HFFc6 (cell line): ENCODE data around the gene PDE1A. TPM values are rescaled to one million over a fixed set of nuclear protein-coding genes. Genes with fewer than 3 reads are reported as not detected.
A peak's percentile ranks its signal among the peaks of the same experiment; 100 is the strongest.

ENCODE experiments used
- DNase-seq: peaks from one replicate; pipeline ENCODE4 v3.0.0-alpha.2; 2018
- H3K27ac Mint-ChIP-seq: 2 replicates; pipeline ENCODE4 v1.8.0; 2020; ENCODE audit warnings: mild to moderate bottlenecking, mixed read lengths
- H3K27me3 Mint-ChIP-seq: 2 replicates; pipeline ENCODE4 v1.8.0; 2021; ENCODE audit warnings: mild to moderate bottlenecking, moderate library complexity, mixed read lengths; ENCODE audit not compliant: insufficient read depth
- H3K36me3 Mint-ChIP-seq: 2 replicates; pipeline ENCODE4 v1.8.0; 2021; ENCODE audit warnings: low read depth, mixed read lengths
- H3K4me1 Mint-ChIP-seq: 2 replicates; pipeline ENCODE4 v1.8.0; 2020; ENCODE audit warnings: low read depth, mixed read lengths
- H3K4me3 Mint-ChIP-seq: 2 replicates; pipeline ENCODE4 v1.8.0; 2020; ENCODE audit warnings: mild to moderate bottlenecking, moderate library complexity, mixed read lengths
- H3K9me3 Mint-ChIP-seq: 2 replicates; pipeline ENCODE4 v1.8.0; 2020; ENCODE audit warnings: mild to moderate bottlenecking, mixed read lengths
- total RNA-seq, 6 experiments: library from RNA; stranded (reverse); fragmentation: NEBNext Ultra II Directional; extraction: Animal tissue kit (Norgen Biotek cat#: 25700); gene quantifications; 2 replicates in 1 of 6; 3 replicates in 5 of 6; pipeline ENCODE4 v1.2.3, GENCODE V29; 2021
- TF ChIP-seq, protein P1 (sequence below): fragments of 200-600 bp; sonication (generic); IDR thresholded peaks from 2 replicates; pipeline ENCODE4 v1.5.0; 2021; ENCODE audit warnings: antibody characterized with exemption, mild to moderate bottlenecking

PDE1A gene
- total RNA-seq, 6 experiments from 2014 or later = 2.7 to 8.0 (median 3.9) TPM

DNA sequence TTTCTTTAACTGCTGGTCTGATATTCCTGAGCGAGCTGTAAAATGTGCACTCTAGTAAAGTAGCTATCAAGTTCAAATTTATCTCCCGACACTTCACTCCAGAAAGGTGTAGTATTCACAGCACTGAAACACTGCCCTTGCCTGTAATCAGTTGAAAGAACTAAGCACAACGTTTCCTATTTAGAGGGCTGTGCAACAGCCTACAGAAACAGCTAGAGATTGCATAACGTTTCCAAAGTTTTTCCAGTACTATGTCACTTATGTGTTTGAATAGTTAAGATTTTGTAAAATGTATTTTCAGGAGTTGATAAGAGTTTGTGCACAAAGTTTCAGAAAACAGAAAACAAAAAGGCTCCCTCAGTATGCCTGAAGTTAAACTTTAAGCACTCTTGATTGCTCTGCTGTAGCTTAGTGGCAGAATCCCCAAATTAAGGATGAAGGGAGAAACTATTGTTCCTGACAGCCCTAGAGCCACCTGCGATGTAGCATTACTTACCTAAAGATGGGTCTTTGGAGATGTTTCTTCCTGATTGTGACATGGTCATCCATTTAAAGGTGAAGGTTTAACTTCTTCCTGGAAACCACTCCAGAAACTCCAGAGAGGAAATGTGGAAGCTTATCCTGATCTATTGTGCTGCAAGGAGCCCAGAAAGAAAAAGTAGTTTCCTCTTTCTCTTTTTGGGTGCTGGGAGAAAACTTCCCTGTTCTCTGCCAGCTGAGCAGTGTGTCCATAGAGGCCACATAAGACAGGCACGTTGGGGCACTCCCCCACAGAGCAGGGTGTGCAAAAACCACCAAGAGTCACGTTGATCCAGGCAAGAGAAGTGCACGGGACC is 536 bp downstream of the PDE1A start:
- no peaks in the 10 kb centered on the region; the same call in 1 of the 2 replicates for H3K27me3 Mint-ChIP-seq
- H3K4me3 Mint-ChIP-seq = peak overlapping the region; percentile 88
- H3K27ac Mint-ChIP-seq = peak overlapping the region; percentile 74
- DNase-seq = peak; percentile 14
- peaks cover 4% of the 10 kb centered on the region; the same call in 1 of the 2 replicates for H3K36me3 Mint-ChIP-seq
- H3K4me1 Mint-ChIP-seq = peaks cover 49% of the 10 kb centered on the region
- H3K9me3 Mint-ChIP-seq = peaks cover 3% of the 10 kb centered on the region; the same call in 1 of the 2 replicates
- TF ChIP-seq, protein P1, sequence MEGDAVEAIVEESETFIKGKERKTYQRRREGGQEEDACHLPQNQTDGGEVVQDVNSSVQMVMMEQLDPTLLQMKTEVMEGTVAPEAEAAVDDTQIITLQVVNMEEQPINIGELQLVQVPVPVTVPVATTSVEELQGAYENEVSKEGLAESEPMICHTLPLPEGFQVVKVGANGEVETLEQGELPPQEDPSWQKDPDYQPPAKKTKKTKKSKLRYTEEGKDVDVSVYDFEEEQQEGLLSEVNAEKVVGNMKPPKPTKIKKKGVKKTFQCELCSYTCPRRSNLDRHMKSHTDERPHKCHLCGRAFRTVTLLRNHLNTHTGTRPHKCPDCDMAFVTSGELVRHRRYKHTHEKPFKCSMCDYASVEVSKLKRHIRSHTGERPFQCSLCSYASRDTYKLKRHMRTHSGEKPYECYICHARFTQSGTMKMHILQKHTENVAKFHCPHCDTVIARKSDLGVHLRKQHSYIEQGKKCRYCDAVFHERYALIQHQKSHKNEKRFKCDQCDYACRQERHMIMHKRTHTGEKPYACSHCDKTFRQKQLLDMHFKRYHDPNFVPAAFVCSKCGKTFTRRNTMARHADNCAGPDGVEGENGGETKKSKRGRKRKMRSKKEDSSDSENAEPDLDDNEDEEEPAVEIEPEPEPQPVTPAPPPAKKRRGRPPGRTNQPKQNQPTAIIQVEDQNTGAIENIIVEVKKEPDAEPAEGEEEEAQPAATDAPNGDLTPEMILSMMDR = no peak

DNA sequence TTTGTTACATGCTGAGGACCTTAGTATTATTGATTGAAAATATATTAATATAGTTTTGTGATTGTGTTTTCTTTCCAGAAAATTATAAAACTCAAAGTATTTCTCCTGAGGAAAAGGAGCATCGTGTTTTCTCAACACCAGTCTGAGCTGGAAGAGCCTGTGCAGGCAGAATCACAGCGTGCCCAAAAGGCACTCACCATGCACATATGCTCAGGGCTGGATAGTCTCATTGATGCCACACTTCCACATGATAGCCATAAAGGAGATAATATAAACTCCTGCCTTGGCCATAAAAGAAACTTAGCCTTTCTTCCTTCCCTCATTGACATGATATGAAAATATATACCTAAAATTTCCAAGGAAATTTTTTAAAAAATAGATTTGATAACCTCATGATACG is 4.0 kb downstream of the PDE1A start:
- no peak overlapping the region for H3K27ac Mint-ChIP-seq
- no peaks in the 10 kb centered on the region for H3K9me3 Mint-ChIP-seq
- no peaks in the 10 kb centered on the region for H3K36me3 Mint-ChIP-seq
- no peaks in the 10 kb centered on the region; the same call in 1 of the 2 replicates for H3K27me3 Mint-ChIP-seq
- TF ChIP-seq, protein P1 = no peak
- H3K4me3 Mint-ChIP-seq = no peak overlapping the region
- no peak for DNase-seq
- peaks cover 41% of the 10 kb centered on the region for H3K4me1 Mint-ChIP-seq

GRCh38 chr2:182420669-182421068 is 6.2 kb downstream of the PDE1A start:
- no peak overlapping the region for H3K4me3 Mint-ChIP-seq
- H3K27me3 Mint-ChIP-seq = no peaks in the 10 kb centered on the region
- no peaks in the 10 kb centered on the region for H3K9me3 Mint-ChIP-seq
- no peaks in the 10 kb centered on the region for H3K36me3 Mint-ChIP-seq
- H3K27ac Mint-ChIP-seq = no peak overlapping the region
- peaks cover 19% of the 10 kb centered on the region for H3K4me1 Mint-ChIP-seq
- TF ChIP-seq, protein P1 = no peak
- DNase-seq = no peak

DNA sequence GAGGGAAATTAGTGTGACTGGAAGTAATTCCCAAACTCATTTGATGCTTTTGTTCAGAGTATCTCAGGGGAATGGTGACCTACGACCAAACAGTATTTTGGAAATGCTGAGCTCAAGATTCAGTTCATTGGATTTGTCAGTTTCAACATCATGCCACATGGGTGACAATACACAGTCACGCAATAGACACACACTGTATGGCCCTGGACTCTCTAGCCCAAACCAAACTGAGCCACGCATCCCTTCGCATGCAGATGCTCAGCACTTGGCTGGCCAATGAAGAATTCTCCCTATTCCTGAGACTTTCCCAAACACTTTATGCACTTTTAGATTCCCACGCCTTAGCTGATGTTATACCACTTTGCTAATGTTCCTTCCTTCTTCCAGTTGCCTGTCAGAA is 10.0 kb downstream of the PDE1A start:
- Mint-ChIP-seq H3K9me3 (no peaks in the 10 kb centered on the region), H3K27ac (no peak overlapping the region), H3K4me3 (no peak overlapping the region), H3K27me3 (no peaks in the 10 kb centered on the region), H3K4me1 (0 out of 2 replicates have a peak, but pooled peaks cover 16% of the 10 kb centered on the region), H3K36me3 (no peaks in the 10 kb centered on the region)
- TF ChIP-seq, protein P1 = no peak
- no peak for DNase-seq

GRCh38 chr2:182416191-182416590 is 10.6 kb downstream of the PDE1A start:
- Mint-ChIP-seq H3K27me3 (no peaks in the 10 kb centered on the region), H3K9me3 (no peaks in the 10 kb centered on the region), H3K4me1 (0 out of 2 replicates have a peak, but pooled peaks cover 16% of the 10 kb centered on the region), H3K4me3 (no peak overlapping the region), H3K36me3 (no peaks in the 10 kb centered on the region), H3K27ac (no peak overlapping the region)
- TF ChIP-seq, protein P1 = no peak
- no peak for DNase-seq
